CD4-positive, alpha-beta T cell treated with Interleukin-15 for 1 hour (primary cell): Measurements from ENCODE around the gene GLT6D1.

Experiments
- DNase-seq: peaks from one replicate; pipeline ENCODE4 v3.0.0-alpha.2; 2020

The GLT6D1 gene

DNA sequence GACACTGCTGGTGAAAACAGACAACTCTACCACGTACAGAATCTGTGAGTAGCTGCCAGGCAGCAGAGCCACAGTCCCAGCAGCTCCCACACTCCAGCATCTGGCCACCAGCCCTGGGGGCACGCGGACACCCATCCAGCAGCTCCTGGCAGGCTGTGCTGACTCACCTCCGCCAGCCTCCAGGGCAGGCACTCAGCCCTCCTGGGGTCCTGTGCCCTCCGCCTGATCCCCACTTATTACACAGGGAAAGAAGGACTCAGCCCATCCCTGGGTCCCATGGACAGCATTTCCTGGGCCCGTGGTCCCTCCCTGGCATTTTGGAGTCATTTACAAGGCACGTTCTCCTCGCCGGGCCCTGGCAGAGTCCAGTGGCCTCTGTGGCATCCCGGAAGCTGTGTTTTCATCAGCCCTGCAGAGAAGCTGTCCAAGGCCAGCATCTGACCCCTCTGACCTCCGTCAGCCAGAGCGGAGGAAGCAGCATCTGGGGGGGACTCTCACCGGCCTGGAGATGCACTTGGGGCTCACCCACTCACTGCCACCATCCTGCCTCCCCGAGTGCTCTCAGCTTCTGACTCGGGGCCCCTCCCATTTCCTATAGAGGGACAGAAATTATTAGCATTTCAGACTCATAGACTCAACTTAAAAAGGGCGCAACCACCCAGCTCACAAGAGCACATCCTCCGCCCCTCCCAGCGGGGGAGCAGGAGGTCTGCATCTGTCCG is 56.2 kb downstream of the GLT6D1 start:
- DNase-seq: no peak

DNA sequence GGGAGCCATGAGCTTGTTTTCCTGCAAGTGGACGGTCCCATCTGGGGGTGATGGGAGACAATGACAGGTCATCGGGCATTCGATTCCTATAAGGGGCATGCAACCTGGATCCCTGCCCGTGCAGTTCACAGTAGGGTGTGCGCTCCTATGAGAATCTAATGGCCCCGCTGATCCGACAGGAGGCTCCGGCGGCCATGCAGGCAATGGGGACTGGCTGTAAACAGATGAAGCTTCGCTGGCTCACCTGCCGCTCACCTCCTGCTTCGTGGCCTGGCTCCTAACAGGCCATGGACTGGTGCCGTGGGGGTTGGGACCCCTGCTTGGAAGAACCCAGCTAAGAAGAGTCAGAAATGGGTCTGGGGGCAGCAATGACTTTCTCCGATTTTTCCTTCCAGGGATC is 56.8 kb downstream of the GLT6D1 start:
- no peak for DNase-seq

- DNase-seq: no peak
These were observed 57.5 kb downstream of the GLT6D1 start for GRCh38 chr9:135581636-135582426.

GRCh38 chr9:135580664-135581380 is 58.5 kb downstream of the GLT6D1 start:
- no peak for DNase-seq

DNA sequence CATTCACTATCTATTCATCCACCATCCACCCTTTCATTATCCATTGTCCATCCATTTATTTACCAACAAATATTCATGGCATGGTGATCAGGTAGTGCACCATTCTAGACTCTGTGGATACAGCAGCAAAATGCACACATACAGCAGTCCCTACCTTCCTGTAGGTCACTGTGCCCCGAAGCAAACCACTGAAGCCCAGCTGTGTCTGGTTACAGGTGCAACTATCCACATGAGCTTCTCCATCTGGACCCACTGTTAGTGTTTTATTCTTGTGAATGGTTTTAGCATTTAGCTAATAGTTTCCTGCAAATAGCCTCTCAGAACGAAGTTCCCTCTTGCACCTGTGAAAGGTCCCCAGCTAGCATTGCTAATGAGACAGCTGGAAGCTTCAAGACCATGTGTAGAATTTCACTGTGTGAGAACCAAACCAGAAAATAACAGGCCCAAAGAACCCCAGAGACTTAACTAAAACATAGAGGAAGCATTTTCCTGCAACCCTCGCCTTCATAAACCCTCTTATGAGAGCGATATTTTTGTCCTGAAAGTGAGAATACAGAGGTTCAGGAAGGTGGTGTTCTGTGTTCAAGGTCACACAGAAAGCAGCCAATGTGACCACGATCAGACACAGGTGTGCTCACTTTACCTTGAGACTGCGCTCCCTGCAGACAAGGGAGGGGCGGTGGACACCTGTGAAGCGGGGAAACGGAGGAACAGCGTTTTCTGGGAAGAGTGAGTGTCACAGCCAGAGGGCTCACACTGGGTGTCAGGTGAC is 59.3 kb downstream of the GLT6D1 start:
- DNase-seq: no peak

- DNase-seq: no peak
These were observed 60.0 kb downstream of the GLT6D1 start for GRCh38 chr9:135579356-135579755.

DNA sequence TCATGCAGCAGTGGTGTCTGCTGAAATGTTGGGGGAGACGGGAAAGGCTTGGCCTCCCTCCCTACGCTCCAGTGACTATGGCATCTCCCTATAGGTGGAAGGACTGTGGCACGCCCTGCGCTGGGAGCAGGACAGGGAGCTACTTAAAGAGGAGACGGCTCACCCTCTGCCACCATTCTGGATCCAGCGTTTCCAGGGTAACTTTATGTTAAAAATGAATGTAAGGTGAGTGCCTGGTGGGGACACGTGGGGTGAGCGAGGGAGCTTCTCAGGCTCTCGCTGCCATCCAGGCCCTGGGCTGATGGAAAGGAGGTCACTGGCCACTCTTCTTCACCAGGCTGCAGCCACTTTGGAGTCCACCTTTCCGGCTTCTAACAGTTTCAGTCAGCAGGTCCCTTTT is 62.1 kb downstream of the GLT6D1 start:
- DNase-seq: no peak

DNA sequence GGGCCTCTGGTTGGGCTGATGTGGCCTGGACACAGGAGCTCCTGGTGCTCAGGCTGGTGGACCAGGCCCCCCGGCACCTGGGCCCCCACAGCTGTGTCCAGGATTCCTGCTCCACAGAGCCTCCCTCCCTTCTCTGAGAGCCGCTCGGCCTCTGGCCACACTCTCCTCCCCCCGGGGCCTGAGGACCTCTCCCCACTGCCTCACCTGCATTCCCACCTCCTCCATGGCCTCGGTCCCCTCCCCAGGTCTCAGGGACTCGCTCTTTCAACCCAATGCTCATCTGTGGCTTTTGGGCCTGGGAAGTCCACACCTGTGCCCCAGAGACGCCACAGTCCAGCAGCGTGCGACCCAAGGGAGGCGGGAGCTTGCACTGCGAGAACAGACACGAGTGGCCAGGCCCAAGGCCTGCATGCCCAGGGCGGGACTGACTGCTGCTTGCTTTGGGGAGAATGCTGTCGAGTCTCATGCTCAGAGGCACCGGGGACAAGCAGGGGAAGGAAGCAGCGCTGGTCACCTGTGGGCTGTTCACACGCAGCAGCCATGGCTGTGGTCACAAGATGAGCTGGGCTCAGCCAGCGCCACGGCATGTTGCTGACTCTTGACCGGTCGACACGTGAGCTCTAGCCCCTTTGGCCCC is 63.2 kb downstream of the GLT6D1 start:
- DNase-seq: no peak

DNA sequence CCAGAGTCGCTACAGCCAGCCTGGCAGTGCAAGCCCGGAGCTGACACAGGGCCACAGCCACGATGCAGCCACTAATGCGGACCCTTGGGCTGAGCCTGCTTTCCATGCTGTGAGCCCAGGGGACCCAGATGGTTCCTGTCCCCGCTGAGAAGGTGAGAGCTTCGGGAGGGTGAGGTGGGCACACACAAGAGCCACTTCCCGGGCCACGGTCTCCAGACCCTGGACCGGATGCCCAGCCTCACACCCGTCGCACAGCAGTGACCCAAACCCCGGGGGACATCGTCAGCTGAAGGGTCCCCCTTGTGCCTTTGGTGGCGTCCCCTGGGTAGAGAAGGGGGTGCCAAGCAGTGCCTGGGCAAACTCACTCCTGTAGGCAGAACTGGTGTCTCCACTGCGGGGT is 64.4 kb downstream of the GLT6D1 start:
- no peak for DNase-seq

- DNase-seq: no peak
These were observed 65.0 kb downstream of the GLT6D1 start for GRCh38 chr9:135574331-135574730.
